GM08714 (cell line): ENCODE data around the gene CADM1.
A peak's percentile ranks its signal among the peaks of the same experiment; 100 is the strongest.

Experiments used
- H3K4me3 ChIP-seq: fragments of 200-500 bp; sonication (Bioruptor generic); 2 replicates; pipeline ENCODE4 v1.5.1; 2014; ENCODE audit warnings: mild to moderate bottlenecking, low read length, inconsistent platforms
- ZNF274 ChIP-seq: IDR thresholded peaks from 2 replicates; pipeline ENCODE4 v1.6.1; 2012; ENCODE audit warnings: mild to moderate bottlenecking, low read depth, low read length

CADM1 gene

DNA sequence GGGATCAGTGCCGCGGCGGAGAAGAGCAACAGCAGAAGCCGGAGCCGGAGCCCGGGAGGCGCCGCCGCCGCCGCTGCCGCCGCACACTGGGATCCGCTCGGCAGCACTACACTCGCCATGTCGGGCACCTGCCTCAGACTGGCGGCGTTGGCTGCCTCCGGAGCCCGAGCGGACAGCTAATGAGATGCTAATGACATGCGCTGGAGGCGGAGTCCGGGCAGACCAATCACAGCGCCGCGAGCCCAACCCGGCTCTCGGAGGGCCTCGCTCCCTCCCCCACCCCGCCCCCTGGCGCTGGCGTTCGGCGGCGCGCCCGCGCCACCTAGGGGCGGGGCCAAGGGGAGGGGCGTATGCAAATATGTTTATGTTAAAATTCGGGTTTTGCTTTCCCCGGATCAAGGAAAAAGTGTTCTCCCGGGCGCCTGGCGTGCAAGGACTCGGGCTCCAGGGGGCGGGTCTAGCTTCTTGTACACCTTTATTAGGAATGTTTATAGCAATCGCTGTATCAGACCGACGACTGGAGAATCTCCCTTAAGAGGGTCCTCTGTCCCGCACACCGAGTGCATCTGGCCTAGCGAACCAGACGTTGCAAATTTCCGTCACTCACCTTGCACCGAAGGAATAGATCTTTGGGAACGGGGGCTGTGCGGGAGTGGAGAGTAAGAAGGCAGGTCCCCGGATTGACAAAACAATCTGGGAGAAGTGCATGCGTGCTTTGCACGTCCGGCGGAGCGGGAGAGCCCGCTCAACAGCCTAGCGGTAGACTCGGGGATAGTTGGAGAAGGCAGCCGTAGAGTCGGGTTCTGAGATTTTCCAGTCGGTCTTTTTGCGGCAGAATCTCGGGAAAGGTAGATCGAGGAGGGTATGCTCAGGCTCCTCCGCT lies at the start of gene CADM1:
CADM1 (minus strand) TSS at position 140 of the 883 bp plus-strand sequence.
- H3K4me3 ChIP-seq, result peak within 1 kb of the TSS; percentile 40

GRCh38 chr11:115552773-115553438 lies 48.7 kb upstream of the CADM1 start:
- no peak for TF ChIP-seq ZNF274

More for the DNA sequence above, at the start of gene CADM1:
- TF ChIP-seq ZNF274, result no peak

GRCh38 chr11:115552151-115552772 lies 48.0 kb upstream of the CADM1 start:
- no peak overlapping the region for H3K4me3 ChIP-seq
- no peak for TF ChIP-seq ZNF274

More at GRCh38 chr11:115552773-115553438, 48.7 kb upstream of the CADM1 start:
- no peak overlapping the region for H3K4me3 ChIP-seq

GRCh38 chr11:115550291-115551059 lies 46.3 kb upstream of the CADM1 start:
- TF ChIP-seq ZNF274, result no peak
- no peak overlapping the region for H3K4me3 ChIP-seq

DNA sequence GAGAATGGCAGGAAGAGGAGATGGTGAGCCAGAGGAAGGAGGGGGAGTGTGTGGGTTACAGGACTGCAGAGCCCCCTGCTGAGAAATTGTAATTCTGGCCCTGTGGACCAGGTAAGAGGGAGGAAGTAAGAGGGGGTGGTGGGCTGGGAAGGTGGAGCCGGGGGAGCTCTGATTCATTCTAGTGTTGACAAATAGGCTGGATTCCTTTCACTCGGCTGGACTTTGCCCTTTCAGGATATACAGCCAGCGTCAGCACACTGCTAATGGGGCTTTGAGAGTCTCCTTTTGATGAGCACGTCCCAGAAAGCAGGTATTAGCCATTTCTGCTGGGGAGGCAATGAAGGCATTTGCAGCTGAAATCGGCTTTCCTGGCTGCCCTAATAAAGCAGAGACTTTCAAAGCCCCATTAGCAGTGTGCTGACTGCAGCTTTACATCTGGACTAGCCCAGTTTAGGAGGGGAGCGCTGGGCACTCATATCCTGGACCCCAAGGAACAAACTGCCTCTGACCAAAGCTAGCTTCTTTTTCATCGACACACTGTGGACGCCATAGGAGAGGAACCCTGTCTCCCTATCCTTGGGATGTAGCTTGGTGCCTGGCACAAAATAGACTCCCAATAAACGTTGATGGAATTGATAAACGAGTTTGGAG lies 44.8 kb upstream of the CADM1 start:
- TF ChIP-seq ZNF274, result no peak
- no peak overlapping the region for H3K4me3 ChIP-seq

- TF ChIP-seq ZNF274, result no peak
Observed at GRCh38 chr11:115545581-115546210, 41.5 kb upstream of the CADM1 start.

GRCh38 chr11:115544422-115544948 lies 40.3 kb upstream of the CADM1 start:
- TF ChIP-seq ZNF274, result no peak
- H3K4me3 ChIP-seq, result no peak overlapping the region

More at GRCh38 chr11:115545581-115546210, 41.5 kb upstream of the CADM1 start:
- H3K4me3 ChIP-seq, result no peak overlapping the region

DNA sequence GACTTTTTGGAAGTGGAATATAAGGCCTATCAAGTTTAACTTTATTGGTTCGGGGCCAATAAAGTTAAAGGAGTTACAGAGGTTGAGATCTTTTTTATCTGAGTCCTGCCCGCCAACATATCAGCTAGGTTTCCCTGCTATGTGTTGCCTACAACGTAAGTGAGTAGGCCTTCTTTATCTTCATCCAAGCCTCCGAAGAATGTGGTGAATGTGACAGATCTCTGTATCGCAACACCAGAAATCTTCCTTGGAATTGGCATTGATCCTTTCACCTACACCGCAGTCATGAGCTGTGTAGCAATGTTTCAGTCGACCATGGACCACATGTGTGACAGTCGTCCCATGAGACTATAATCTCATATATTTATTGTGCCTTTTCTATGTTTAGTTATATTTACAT lies 37.3 kb upstream of the CADM1 start:
- TF ChIP-seq ZNF274, result no peak
- no peak overlapping the region for H3K4me3 ChIP-seq

GRCh38 chr11:115539844-115540243 lies 35.6 kb upstream of the CADM1 start:
- no peak overlapping the region for H3K4me3 ChIP-seq
- TF ChIP-seq ZNF274, result no peak

- H3K4me3 ChIP-seq, result no peak overlapping the region
- TF ChIP-seq ZNF274, result no peak
Observed at GRCh38 chr11:115535781-115536180, 31.6 kb upstream of the CADM1 start.

GRCh38 chr11:115530752-115531151 lies 26.5 kb upstream of the CADM1 start:
- no peak overlapping the region for H3K4me3 ChIP-seq
- no peak for TF ChIP-seq ZNF274

- H3K4me3 ChIP-seq, result no peak overlapping the region
- TF ChIP-seq ZNF274, result no peak
Observed at GRCh38 chr11:115528225-115528624, 24.0 kb upstream of the CADM1 start.
